Esophagus muscularis mucosa (tissue), 4 donors: Measurements from ENCODE around the gene BCL2L13.

ENCODE experiments used
- CTCF ChIP-seq, 3 experiments: fragments of 200-600 bp in 2 of 3; fragments of 450-650 bp in 1 of 3; sonication (generic) in 2 of 3; IDR thresholded peaks; one replicate each; pipeline ENCODE4 v1.5.1; 2017 to 2019; ENCODE audit warnings: antibody characterized with exemption in 3 of 3, mild to moderate bottlenecking in 2 of 3, moderate library complexity in 1 of 3
- EP300 ChIP-seq: sonication (generic); formaldehyde crosslinking; IDR thresholded peaks from one replicate; pipeline ENCODE4 v1.6.1; 2017; ENCODE audit warnings: antibody characterized with exemption
- POLR2A ChIP-seq: fragments of 450-650 bp; IDR thresholded peaks from one replicate; pipeline ENCODE4 v1.6.1; 2017; ENCODE audit warnings: antibody characterized with exemption, moderate library complexity, mild to moderate bottlenecking, low read depth

GRCh38 chr22:17606496-17606895 lies 32.1 kb upstream of the BCL2L13 start:
- TF ChIP-seq CTCF (IDR thresholded peaks at IDR 0.05), result no peak
- no peak for TF ChIP-seq EP300
- TF ChIP-seq POLR2A, result no peak
